ENCODE measurements around the gene HOXD8.

DNA sequence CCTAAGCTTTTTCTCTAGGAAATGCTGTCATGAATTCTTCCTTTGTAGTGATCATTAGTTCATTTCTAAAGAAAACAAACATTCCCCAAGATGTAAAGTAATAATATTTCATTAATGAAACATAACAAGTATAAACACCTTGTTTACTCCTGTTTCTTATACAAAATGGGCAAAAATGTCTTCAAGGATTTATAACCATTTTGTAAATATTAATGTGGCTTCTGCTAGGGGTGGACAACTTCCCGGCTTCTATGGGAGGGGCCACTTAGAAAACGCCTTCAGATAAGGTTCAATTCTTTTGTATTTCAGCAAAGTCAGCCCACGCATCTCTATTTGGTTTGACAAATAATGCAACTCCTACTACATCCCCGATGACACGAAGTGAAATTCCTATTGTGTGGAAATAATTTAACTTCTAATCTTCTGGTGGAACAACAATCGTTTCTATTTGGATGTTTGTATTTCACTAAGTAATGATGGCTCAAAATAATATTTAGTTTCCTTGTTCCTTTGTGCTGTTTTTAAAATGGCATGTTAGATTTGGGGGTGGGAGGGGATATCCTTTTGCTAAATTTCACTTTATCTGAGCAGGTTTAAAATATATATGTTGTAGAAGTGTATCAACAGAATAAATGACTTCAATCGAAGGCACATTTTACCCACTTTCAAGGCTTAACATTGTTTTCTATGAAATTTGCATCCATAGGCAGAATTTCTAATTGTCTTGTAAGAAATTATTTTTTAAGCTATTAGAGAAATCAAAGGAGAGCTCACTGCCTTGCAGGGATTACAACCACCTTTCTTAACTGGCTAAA is 44.3 kb downstream of the HOXD8 start:
- TF ChIP-seq, protein P1, sequence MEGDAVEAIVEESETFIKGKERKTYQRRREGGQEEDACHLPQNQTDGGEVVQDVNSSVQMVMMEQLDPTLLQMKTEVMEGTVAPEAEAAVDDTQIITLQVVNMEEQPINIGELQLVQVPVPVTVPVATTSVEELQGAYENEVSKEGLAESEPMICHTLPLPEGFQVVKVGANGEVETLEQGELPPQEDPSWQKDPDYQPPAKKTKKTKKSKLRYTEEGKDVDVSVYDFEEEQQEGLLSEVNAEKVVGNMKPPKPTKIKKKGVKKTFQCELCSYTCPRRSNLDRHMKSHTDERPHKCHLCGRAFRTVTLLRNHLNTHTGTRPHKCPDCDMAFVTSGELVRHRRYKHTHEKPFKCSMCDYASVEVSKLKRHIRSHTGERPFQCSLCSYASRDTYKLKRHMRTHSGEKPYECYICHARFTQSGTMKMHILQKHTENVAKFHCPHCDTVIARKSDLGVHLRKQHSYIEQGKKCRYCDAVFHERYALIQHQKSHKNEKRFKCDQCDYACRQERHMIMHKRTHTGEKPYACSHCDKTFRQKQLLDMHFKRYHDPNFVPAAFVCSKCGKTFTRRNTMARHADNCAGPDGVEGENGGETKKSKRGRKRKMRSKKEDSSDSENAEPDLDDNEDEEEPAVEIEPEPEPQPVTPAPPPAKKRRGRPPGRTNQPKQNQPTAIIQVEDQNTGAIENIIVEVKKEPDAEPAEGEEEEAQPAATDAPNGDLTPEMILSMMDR (IDR thresholded peaks at IDR 0.05; ENCODE audit: insufficient read depth, low read depth, low read length): no peak
- no peak for TF ChIP-seq EZH2 (IDR thresholded peaks at IDR 0.05; ENCODE audit: insufficient read depth, low read length)
